Measurements from ENCODE around the gene ZNF66. TPM values are rescaled to one million over a fixed set of nuclear protein-coding genes. Genes with fewer than 3 reads are reported as not detected.
"Not testable (repeated sequence)": the region's sequence is repeated elsewhere in the genome, so short reads cannot be mapped to it uniquely, and the experiment has no call there.

Gene ZNF66
- total RNA-seq (6.1 TPM), polyA plus RNA-seq (2.8 TPM)
- long read RNA-seq, donor 1: 0 reads
- long read RNA-seq, donor 2, partial matches to known transcripts: 0 of 1 reads
- long read RNA-seq, donor 2, other reads (novel, unspliced or antisense): 0 of 1 reads
- long read RNA-seq, donor 3: 0 reads
- long read RNA-seq, donor 4: 0 reads
- long read RNA-seq, donor 5, partial matches to known transcripts: 6 of 7 reads
- long read RNA-seq, donor 5, other reads (novel, unspliced or antisense): 0 of 7 reads
- long read RNA-seq, donor 6: 0 reads
- long read RNA-seq, donor 7: 0 reads
- long read RNA-seq, donor 8, partial matches to known transcripts: 0 of 1 reads
- long read RNA-seq, donor 8, other reads (novel, unspliced or antisense): 0 of 1 reads
- long read RNA-seq, donor 9: 0 reads
- long read RNA-seq, donor 10, partial matches to known transcripts: 0 of 1 reads
- long read RNA-seq, donor 10, other reads (novel, unspliced or antisense): 0 of 1 reads

DNA sequence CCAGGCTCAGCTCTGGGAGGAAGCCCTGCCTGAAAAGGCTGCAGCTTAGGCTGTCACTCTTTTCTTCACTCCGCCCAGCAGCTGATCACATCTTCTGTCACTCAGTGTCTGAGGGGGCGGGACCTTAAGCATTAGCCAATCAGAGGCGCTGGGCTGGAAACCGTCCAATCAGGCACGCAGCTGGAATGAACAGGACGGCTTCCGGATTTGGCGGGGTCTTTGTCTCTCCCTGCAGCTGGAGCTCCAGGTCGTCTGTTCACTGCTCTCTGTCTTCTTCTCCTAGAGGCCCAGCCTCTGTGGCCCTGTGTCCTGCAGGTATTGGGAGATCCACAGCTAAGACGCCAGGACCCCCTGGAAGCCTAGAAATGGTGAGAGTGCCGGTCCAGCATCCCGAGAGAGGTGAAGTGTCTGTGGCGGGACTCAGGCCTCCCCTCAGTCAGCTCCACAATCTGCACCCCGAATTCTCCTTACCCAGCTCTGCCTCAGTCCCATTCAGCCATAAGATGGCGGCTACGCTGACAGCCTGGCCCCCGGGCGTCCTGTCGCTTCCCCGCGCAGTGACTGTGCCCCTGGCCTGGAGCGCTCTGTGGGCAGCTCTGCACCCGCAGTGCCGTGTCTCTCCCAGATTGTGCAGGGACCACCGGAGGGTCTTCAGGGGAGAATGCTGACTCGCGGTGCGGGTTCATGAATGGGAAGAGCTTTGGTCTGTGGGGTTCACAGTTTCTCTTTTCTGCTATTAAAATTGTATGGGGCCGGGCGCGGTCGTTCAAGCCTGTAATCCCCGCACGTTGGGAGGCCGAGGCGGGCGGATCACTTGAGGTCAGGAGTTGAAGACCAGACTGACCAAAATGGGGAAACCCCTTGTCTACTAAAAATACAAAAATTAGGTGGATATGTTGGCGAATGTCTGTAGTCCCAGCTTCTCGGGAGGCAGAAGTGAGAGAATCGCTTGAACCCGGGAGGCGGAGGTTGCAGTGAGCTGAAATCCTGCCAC lies at the start of gene ZNF66:
Gene ZNF66, plus strand, starts transcription at position 222 of the 994 bp plus-strand sequence. Its CDS starts 144 bp downstream, at position 366.
- H3K9me3 ChIP-seq (ENCODE audit: control insufficient read depth in 2 of 2, insufficient read depth in 1 of 2, low read length in 1 of 2): peaks cover 1 to 4% of the 10 kb centered on the region in 2 donors
- no peaks in the 10 kb centered on the region for H3K4me1 ChIP-seq (ENCODE audit: control insufficient read depth in 2 of 2, insufficient read depth in 2 of 2, low read length in 2 of 2)
- H3K36me3 ChIP-seq (ENCODE audit: control insufficient read depth in 2 of 2, insufficient read depth in 2 of 2, low read length in 1 of 2): peaks cover 0 to 11% of the 10 kb centered on the region in 2 donors
- peak within 1 kb of the TSS; percentile 64 to 82 for H3K4me3 ChIP-seq (ENCODE audit: low read length in 2 of 2)
- H3K27ac ChIP-seq (ENCODE audit: low read depth in 1 of 2, low read length in 1 of 2): peak within 1 kb of the TSS; percentile 89 to 92
- peak; percentile 91 to 99 (median 94) for DNase-seq (ENCODE audit: low read depth in 6 of 9, low spot score in 9 of 9)
- WGBS: 2% methylated on average over 42 of the region's 42 CpGs
- H3K27me3 ChIP-seq (ENCODE audit: control insufficient read depth in 2 of 2, insufficient read depth in 1 of 2, low read length in 1 of 2): no peaks in the 10 kb centered on the region

- H3K27ac ChIP-seq (ENCODE audit: low read depth in 1 of 2, low read length in 1 of 2): not testable (repeated sequence)
Observed at GRCh38 chr19:20750169-20750568, 25.9 kb upstream of the ZNF66 start.

DNA sequence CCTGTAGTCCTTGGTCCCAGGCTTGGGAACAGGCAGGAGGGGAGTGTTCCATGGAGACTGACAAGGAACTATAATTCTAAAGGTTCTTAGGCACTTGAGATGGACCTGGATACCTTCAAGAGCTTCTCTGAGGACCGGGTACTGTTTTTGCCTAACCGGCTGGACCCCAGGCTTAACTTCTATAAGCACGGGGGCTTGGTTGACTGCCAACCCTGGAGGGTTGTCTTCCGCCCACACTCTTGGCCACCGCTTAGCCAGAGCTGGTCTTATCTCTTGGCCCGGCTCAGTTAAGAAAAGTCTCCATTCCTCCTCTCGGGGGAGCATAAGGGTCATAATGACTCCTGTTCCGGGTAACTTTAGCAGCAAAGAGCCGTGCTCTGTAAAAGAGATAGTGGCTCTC lies 23.8 kb upstream of the ZNF66 start:
- WGBS: 94% methylated on average over 9 of the region's 9 CpGs
- not testable (repeated sequence) for H3K27me3 ChIP-seq (ENCODE audit: control insufficient read depth in 2 of 2, insufficient read depth in 1 of 2, low read length in 1 of 2); DNase-seq (ENCODE audit: low read depth in 6 of 9, low spot score in 9 of 9); H3K36me3 ChIP-seq (ENCODE audit: control insufficient read depth in 2 of 2, insufficient read depth in 2 of 2, low read length in 1 of 2); H3K9me3 ChIP-seq (ENCODE audit: control insufficient read depth in 2 of 2, insufficient read depth in 1 of 2, low read length in 1 of 2); H3K4me1 ChIP-seq (ENCODE audit: control insufficient read depth in 2 of 2, insufficient read depth in 2 of 2, low read length in 2 of 2); H3K4me3 ChIP-seq (ENCODE audit: low read length in 2 of 2); H3K27ac ChIP-seq (ENCODE audit: low read depth in 1 of 2, low read length in 1 of 2)

More at GRCh38 chr19:20750169-20750568, 25.9 kb upstream of the ZNF66 start:
- not testable (repeated sequence) for H3K27me3 ChIP-seq (ENCODE audit: control insufficient read depth in 2 of 2, insufficient read depth in 1 of 2, low read length in 1 of 2); H3K9me3 ChIP-seq (ENCODE audit: control insufficient read depth in 2 of 2, insufficient read depth in 1 of 2, low read length in 1 of 2); H3K36me3 ChIP-seq (ENCODE audit: control insufficient read depth in 2 of 2, insufficient read depth in 2 of 2, low read length in 1 of 2); H3K4me3 ChIP-seq (ENCODE audit: low read length in 2 of 2); DNase-seq (ENCODE audit: low read depth in 6 of 9, low spot score in 9 of 9); H3K4me1 ChIP-seq (ENCODE audit: control insufficient read depth in 2 of 2, insufficient read depth in 2 of 2, low read length in 2 of 2)
- WGBS: 90% methylated on average over 6 of the region's 6 CpGs

GRCh38 chr19:20769225-20769736 lies 6.8 kb upstream of the ZNF66 start:
- not testable (repeated sequence) for H3K4me3 ChIP-seq (ENCODE audit: low read length in 2 of 2); H3K27me3 ChIP-seq (ENCODE audit: control insufficient read depth in 2 of 2, insufficient read depth in 1 of 2, low read length in 1 of 2); DNase-seq (ENCODE audit: low read depth in 6 of 9, low spot score in 9 of 9); H3K27ac ChIP-seq (ENCODE audit: low read depth in 1 of 2, low read length in 1 of 2); H3K4me1 ChIP-seq (ENCODE audit: control insufficient read depth in 2 of 2, insufficient read depth in 2 of 2, low read length in 2 of 2); H3K36me3 ChIP-seq (ENCODE audit: control insufficient read depth in 2 of 2, insufficient read depth in 2 of 2, low read length in 1 of 2)
- H3K9me3 ChIP-seq (ENCODE audit: control insufficient read depth in 2 of 2, insufficient read depth in 1 of 2, low read length in 1 of 2): peaks cover 0 to 12% of the 10 kb centered on the region in 2 donors
- 94% methylated on average over 8 of the region's 8 CpGs for WGBS

DNA sequence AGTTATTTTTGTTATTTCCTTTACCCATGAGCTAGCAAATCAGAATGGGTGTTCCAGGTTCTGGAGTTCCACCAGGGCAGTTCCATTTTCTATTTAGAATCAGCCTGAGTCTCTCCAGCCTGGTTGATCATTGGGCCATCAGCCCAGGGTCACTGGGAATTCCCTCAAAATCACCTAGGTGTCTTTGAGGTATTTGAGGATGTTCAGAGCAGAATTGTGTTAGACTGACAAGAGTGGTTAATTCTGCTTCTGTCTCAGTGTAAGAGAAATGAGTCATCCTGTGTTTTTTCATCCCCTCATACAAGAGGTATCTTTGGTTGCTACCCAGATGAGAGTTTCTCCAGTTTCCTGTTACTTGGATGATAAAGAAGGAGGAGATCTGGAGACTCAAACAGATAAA lies 11.7 kb downstream of the ZNF66 start:
- Histone ChIP-seq H3K9me3 (ENCODE audit: control insufficient read depth in 2 of 2, insufficient read depth in 1 of 2, low read length in 1 of 2) (peaks cover 3 to 7% of the 10 kb centered on the region in 2 donors), H3K27me3 (ENCODE audit: control insufficient read depth in 2 of 2, insufficient read depth in 1 of 2, low read length in 1 of 2) (no peaks in the 10 kb centered on the region), H3K4me1 (ENCODE audit: control insufficient read depth in 2 of 2, insufficient read depth in 2 of 2, low read length in 2 of 2) (no peaks in the 10 kb centered on the region), H3K27ac (ENCODE audit: low read depth in 1 of 2, low read length in 1 of 2) (no peak overlapping the region), H3K4me3 (ENCODE audit: low read length in 2 of 2) (no peak overlapping the region), H3K36me3 (ENCODE audit: control insufficient read depth in 2 of 2, insufficient read depth in 2 of 2, low read length in 1 of 2) (peaks cover 6 to 21% of the 10 kb centered on the region in 2 donors)
- no peak for DNase-seq (ENCODE audit: low read depth in 6 of 9, low spot score in 9 of 9)

- no peak overlapping the region for H3K4me3 ChIP-seq (ENCODE audit: low read length in 2 of 2)
- H3K9me3 ChIP-seq (ENCODE audit: control insufficient read depth in 2 of 2, insufficient read depth in 1 of 2, low read length in 1 of 2): peaks cover 2 to 10% of the 10 kb centered on the region in 2 donors
- no peak overlapping the region for H3K27ac ChIP-seq (ENCODE audit: low read depth in 1 of 2, low read length in 1 of 2)
- no peaks in the 10 kb centered on the region for H3K27me3 ChIP-seq (ENCODE audit: control insufficient read depth in 2 of 2, insufficient read depth in 1 of 2, low read length in 1 of 2)
- H3K4me1 ChIP-seq (ENCODE audit: control insufficient read depth in 2 of 2, insufficient read depth in 2 of 2, low read length in 2 of 2): no peaks in the 10 kb centered on the region
- no peak for DNase-seq (ENCODE audit: low read depth in 6 of 9, low spot score in 9 of 9)
- H3K36me3 ChIP-seq (ENCODE audit: control insufficient read depth in 2 of 2, insufficient read depth in 2 of 2, low read length in 1 of 2): peaks cover 13 to 21% of the 10 kb centered on the region in 2 donors
Observed at GRCh38 chr19:20791806-20792205, 15.7 kb downstream of the ZNF66 start.

- H3K9me3 ChIP-seq (ENCODE audit: control insufficient read depth in 2 of 2, insufficient read depth in 1 of 2, low read length in 1 of 2); DNase-seq (ENCODE audit: low read depth in 6 of 9, low spot score in 9 of 9); H3K36me3 ChIP-seq (ENCODE audit: control insufficient read depth in 2 of 2, insufficient read depth in 2 of 2, low read length in 1 of 2); H3K27ac ChIP-seq (ENCODE audit: low read depth in 1 of 2, low read length in 1 of 2); H3K4me3 ChIP-seq (ENCODE audit: low read length in 2 of 2); H3K4me1 ChIP-seq (ENCODE audit: control insufficient read depth in 2 of 2, insufficient read depth in 2 of 2, low read length in 2 of 2); H3K27me3 ChIP-seq (ENCODE audit: control insufficient read depth in 2 of 2, insufficient read depth in 1 of 2, low read length in 1 of 2): not testable (repeated sequence)
- WGBS: 97% methylated on average over 5 of the region's 5 CpGs
Observed at GRCh38 chr19:20806311-20807262, 30.5 kb downstream of the ZNF66 start.

GRCh38 chr19:20840371-20840770 lies 64.3 kb downstream of the ZNF66 start:
- H3K36me3 ChIP-seq (ENCODE audit: control insufficient read depth in 2 of 2, insufficient read depth in 2 of 2, low read length in 1 of 2): no peaks in the 10 kb centered on the region
- H3K27ac ChIP-seq (ENCODE audit: low read depth in 1 of 2, low read length in 1 of 2): no peak overlapping the region
- DNase-seq (ENCODE audit: low read depth in 6 of 9, low spot score in 9 of 9): no peak
- H3K9me3 ChIP-seq (ENCODE audit: control insufficient read depth in 2 of 2, insufficient read depth in 1 of 2, low read length in 1 of 2): peaks cover 0 to 4% of the 10 kb centered on the region in 2 donors
- no peaks in the 10 kb centered on the region for H3K4me1 ChIP-seq (ENCODE audit: control insufficient read depth in 2 of 2, insufficient read depth in 2 of 2, low read length in 2 of 2)
- 98% methylated on average over 3 of the region's 3 CpGs for WGBS
- no peak overlapping the region for H3K4me3 ChIP-seq (ENCODE audit: low read length in 2 of 2)
- H3K27me3 ChIP-seq (ENCODE audit: control insufficient read depth in 2 of 2, insufficient read depth in 1 of 2, low read length in 1 of 2): no peaks in the 10 kb centered on the region
